NCI-H1930 (cell line): Measurements from ENCODE around the gene SORCS2.

ENCODE experiments used
- DNase-seq, 2 experiments: peaks; one replicate each; lab custom pipeline; 2025; lab: John Stamatoyannopoulos, UW

SORCS2 gene

DNA sequence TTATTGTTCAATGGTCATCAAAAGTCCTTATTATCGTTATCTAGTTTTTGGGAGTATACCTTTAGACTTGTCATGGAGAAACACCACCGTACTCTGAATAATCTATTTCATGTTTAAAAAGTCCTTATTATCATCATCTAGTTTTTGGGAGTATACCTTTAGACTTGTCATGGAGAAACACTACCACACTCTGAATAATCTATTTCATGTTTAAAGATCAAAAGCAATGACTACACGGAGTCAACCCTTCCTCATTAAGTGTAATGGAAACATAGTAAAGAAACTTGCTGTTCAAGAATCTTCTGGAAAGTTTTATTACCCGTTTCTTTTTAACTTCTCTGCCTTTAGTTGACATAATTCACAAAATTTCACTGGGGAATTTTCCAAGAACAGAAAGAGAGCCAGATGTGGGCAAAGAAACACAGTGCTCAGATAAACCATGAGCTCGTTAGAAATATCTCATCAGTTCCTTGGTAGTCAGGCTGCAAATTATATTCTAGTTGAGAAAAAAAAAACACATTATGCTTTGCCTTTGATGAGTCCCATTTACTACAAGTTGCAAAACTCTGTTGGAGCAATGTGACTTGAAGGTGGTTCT lies 588.5 kb downstream of the SORCS2 start:
- no peak for DNase-seq

GRCh38 chr4:7781366-7781765 lies 589.0 kb downstream of the SORCS2 start:
- no peak for DNase-seq

- DNase-seq, result no peak
These were observed 589.7 kb downstream of the SORCS2 start for GRCh38 chr4:7781993-7782392.

GRCh38 chr4:7782783-7783182 lies 590.4 kb downstream of the SORCS2 start:
- no peak for DNase-seq

DNA sequence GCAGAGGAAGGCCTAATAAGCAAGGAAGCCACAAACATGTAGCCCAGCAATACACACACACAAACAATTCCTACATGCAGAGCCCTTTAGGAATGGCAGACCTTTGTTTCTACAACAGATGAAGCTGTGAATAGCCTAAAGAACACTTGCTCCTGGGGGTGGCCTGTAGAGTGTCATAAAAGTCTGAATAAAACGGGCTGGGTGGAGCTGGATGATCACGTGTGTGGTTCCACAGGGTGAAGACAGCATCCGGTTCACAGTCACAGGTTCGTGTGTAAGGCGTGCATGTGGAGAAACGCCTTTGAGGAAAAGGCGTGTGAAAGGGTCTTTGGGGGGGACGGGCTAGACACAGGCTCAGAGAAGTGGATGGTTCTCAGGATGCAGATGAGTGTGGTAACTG lies 591.2 kb downstream of the SORCS2 start:
- DNase-seq, result no peak

GRCh38 chr4:7784131-7784870 lies 592.0 kb downstream of the SORCS2 start:
- DNase-seq, result no peak

GRCh38 chr4:7785017-7785416 lies 592.7 kb downstream of the SORCS2 start:
- DNase-seq, result no peak

GRCh38 chr4:7786040-7786439 lies 593.7 kb downstream of the SORCS2 start:
- DNase-seq, result no peak

GRCh38 chr4:7786517-7786916 lies 594.2 kb downstream of the SORCS2 start:
- no peak for DNase-seq

- no peak for DNase-seq
These were observed 594.7 kb downstream of the SORCS2 start for GRCh38 chr4:7787067-7787466.

GRCh38 chr4:7787681-7788141 lies 595.4 kb downstream of the SORCS2 start:
- DNase-seq, result no peak

DNA sequence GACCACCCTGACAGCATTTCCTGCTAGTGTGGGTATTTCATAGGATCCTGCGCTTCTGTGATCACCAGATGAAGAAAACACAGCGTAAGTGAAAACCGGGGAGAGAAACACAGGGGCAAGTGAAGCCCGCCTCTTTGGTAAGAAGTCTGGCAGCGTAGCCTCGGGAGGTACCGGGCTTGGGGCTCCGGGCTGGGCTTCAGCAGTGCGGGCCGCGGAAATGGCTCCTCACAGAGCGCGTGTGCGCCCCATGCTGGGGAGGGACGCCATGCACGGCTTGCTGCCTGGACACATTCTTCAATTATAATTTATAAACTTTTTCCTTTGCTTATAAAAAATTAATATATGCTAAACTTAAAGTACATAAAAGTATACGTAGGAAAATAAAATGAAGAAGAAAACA lies 595.9 kb downstream of the SORCS2 start:
- no peak for DNase-seq

GRCh38 chr4:7788694-7789425 lies 596.5 kb downstream of the SORCS2 start:
- DNase-seq, result no peak

DNA sequence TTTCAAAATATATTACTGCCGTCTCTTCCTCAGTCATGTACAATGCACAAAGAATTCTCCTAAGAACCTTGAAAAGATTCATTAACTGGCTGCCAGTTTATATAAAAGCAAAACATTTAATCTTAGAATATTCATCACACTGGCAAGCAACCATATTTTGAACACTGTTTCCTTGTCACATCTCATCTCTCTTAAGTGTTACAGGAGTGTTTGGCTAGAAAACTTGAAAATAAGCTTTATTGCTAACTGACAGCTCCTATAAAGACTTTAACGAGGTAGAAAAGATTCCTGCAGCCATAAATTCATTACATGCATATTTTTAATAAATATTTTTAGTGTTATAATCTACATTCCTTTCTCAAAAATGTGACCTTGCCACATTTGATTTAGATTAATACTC lies 597.7 kb downstream of the SORCS2 start:
- DNase-seq, result no peak

- DNase-seq, result no peak
These were observed 598.7 kb downstream of the SORCS2 start for GRCh38 chr4:7790999-7791398.
